Ramos (cell line): Measurements from ENCODE around the gene RTP1.
"Not testable (repeated sequence)": the region's sequence is repeated elsewhere in the genome, so short reads cannot be mapped to it uniquely, and the experiment has no call there.

Experiments used
- in situ Hi-C: fragments of 300-500 bp; cut with MboI; formaldehyde crosslinking; loops from one replicate; pipeline ENCODE4 v1.14.3; 2022; ENCODE audit warnings: low sequenced_read_pairs; ENCODE audit not compliant: unreplicated experiment

Gene RTP1

DNA sequence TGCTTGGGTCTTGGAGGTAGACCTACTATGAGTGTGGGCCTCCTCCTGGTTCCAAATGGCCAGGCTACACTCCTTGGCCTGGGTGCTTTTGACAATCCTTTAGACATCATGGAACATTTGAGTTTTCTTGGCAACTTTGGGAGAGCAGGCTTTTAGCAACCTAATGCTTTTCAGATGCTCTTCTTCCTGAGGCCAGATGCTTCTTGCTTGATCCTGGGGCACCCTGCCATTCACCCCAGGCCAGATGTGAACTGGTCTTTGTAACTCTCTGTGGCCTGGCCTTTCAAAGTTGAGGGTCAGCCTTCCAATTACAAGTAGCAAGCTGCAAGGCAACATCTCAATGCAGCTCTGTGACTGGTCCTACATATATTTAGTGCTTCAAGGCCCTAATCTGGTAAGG, 40.5 kb downstream of the RTP1 start:
- in situ Hi-C loops = no loop called here

GRCh38 chr3:187238239-187238638, 41.0 kb downstream of the RTP1 start:
- in situ Hi-C loops = no loop called here

DNA sequence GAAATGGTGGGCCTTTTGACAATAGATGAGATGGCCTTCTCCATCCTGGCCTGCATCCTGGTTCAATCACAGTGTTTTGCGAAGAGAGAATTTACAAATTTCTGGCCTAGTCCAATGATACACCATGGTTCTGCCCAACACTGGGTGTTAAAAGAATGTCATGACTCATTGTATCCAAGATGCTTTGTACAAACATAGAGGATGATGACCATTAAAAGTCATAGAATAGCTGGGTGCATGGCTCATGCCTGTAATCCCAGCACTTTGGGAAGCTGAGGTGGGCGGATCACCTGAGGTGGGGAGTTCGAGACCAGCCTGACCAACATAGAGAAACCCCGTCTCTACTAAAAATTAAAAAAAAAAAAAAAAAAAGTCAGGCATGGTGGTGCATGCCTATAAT, 41.5 kb downstream of the RTP1 start:
- in situ Hi-C loops = not testable (repeated sequence)

DNA sequence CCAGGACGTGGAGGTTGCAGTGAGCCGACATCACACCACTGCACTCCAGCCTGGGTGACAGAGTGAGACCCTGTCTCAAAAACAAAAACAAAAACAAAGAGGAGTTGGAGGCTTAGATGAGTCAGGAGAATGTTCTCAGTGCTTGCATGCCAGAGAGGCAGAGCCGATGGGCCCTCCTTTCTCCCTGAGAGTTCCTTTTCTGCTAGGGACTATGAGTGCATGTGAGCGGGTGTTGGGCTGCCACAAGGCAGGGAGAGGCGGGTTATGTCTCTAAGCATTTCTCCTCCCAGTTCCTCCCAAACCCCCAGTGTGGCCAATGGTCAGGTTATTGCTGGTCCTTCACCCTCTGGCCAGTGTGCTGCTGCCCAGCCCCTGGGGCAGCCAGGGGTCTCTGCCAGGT, 45.1 kb downstream of the RTP1 start:
- in situ Hi-C loops = no loop called here

DNA sequence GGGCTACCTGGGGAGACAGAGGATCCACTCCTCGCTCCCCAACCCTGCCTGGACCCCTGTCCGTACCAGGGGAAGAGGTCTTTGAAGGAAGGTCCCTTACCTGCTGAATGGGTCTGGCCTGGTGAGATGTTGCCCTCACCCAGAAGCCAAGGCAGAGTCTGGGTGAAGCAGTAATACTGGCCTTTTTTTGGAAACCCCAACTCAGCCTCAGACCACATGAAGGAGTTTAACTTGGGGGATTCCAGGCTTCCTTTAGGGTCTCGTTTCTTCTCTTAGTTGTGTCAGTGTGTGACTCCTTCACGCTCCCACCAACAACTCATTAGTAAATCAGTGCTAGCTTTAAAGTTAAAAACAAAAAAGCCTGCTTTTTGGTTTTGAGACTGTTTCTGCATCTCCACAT, 45.6 kb downstream of the RTP1 start:
- in situ Hi-C loops = no loop called here

DNA sequence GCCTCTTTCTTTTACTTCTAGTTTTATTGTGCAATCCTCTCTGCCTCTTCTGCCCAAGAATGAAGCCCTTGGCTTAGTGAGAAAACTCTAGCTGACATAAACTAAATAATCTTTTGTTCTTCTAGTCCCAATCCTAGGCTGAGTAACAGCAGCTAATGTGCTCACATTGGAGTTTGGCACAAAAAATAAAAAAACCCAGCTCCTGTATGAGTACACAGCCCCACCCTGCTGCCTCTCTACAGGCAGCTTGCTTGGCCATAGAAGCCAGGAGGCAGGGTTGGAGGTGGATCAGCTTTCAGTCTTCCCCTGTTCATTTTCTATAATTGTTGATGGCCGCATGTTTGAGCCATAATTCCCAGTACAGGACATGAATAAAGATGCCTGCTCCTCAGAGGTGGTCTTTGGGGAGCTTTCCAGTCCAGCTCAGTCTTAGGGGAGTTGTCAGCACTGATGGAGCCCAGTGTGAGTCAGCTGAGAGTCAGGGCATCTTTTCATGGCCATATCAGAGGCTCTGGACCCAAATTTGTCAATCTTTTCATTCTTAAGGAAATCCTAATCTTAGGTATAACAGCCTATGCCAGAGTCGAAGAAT, 46.7 kb downstream of the RTP1 start:
- in situ Hi-C loops = no loop called here

- in situ Hi-C loops = no loop called here
These were observed 50.1 kb downstream of the RTP1 start for GRCh38 chr3:187247398-187247797.
